Small intestine (tissue), 7 donors: ENCODE data around the gene HPS1. TPM values are rescaled to one million over a fixed set of nuclear protein-coding genes. Genes with fewer than 3 reads are reported as not detected.

ENCODE experiments used
- DNase-seq, 2 donors: peaks; one replicate each; pipeline versions ENCODE4 v3.0.0 to v3.0.0-alpha.2; 2013
- FAIRE-seq: peaks from 2 replicates; lab custom pipeline; 2012; peaks lifted over from hg19 to GRCh38; lab: Jason Lieb, UNC
- H3K27ac ChIP-seq, 3 donors: one replicate each; pipeline ENCODE4 v1.5.1; 2013; ENCODE audit warnings: low read length in 2 of 3, mild to moderate bottlenecking in 2 of 3, control low read depth in 1 of 3, inconsistent platforms in 1 of 3, low read depth in 1 of 3, moderate library complexity in 1 of 3
- H3K27me3 ChIP-seq, 3 donors: one replicate each; pipeline ENCODE4 v1.6.1; 2013; ENCODE audit warnings: low read length in 3 of 3, inconsistent platforms in 1 of 3; ENCODE audit not compliant: control insufficient read depth in 3 of 3, insufficient read depth in 3 of 3
- H3K36me3 ChIP-seq, 3 donors: one replicate each; pipeline ENCODE4 v1.6.1; 2013; ENCODE audit warnings: low read length in 3 of 3, inconsistent platforms in 1 of 3, low read depth in 1 of 3, mild to moderate bottlenecking in 1 of 3, moderate library complexity in 1 of 3; ENCODE audit not compliant: control insufficient read depth in 3 of 3, insufficient read depth in 2 of 3
- H3K4me1 ChIP-seq, 3 donors: one replicate each; pipeline ENCODE4 v1.6.1; 2013; ENCODE audit warnings: low read length in 2 of 3, inconsistent platforms in 1 of 3, low read depth in 1 of 3, mild to moderate bottlenecking in 1 of 3, moderate library complexity in 1 of 3; ENCODE audit not compliant: control insufficient read depth in 3 of 3, insufficient read depth in 2 of 3
- H3K4me3 ChIP-seq, 3 donors: one replicate each; pipeline ENCODE4 v1.5.1; 2013; ENCODE audit warnings: low read length in 3 of 3, control low read depth in 1 of 3, inconsistent platforms in 1 of 3, low read depth in 1 of 3, mild to moderate bottlenecking in 1 of 3, moderate library complexity in 1 of 3
- H3K9me3 ChIP-seq, 2 donors: one replicate each; pipeline ENCODE4 v1.6.1; 2013; ENCODE audit warnings: low read depth in 1 of 2, low read length in 1 of 2; ENCODE audit not compliant: control insufficient read depth in 2 of 2, insufficient read depth in 1 of 2
- WGBS, 3 donors: extraction: QIAGEN DNeasy Blood & Tissue Kit; methylation state at CpG; one replicate each; pipeline ENCODE4 v1.1.7; 2013; 5-methylcytosine and 5-hydroxymethylcytosine counted together
- polyA plus RNA-seq, 4 donors: library from polyadenylated mRNA; stranded (reverse) in 3 of 4; unstranded in 1 of 4; fragments of 200-250 nt in 3 of 4; fragments of 120-200 nt in 1 of 4; gene quantifications; one replicate each; pipeline versions ENCODE4 v1.2.1 to v1.2.3, GENCODE V29; 2013
- donor health status: healthy with polysubstance abuse.
- donor health status: control.
- donor health status: control.
- donor health status: Bipolar disorder and iron deficiency.
- donor health status: healthy.

HPS1 gene
- polyA plus RNA-seq, 4 donors: 47.5 to 89.3 (median 79.9) TPM

- Histone ChIP-seq H3K4me1 (peaks cover 0 to 4% (median 3%) of the 10 kb centered on the region in 3 donors), H3K27ac (no peak overlapping the region), H3K27me3 (peaks cover 0 to 6% (median 0%) of the 10 kb centered on the region in 3 donors), H3K4me3 (no peak overlapping the region), H3K36me3 (no peaks in the 10 kb centered on the region), H3K9me3 (no peaks in the 10 kb centered on the region)
- DNase-seq (no peak), FAIRE-seq (no peak)
- WGBS, 3 donors: 77 to 88% (median 88%) methylated on average over 2 of the region's 2 CpGs
Measured at GRCh38 chr10:98469001-98469931, 22.5 kb upstream of the HPS1 start.

GRCh38 chr10:98467506-98468318, 21.0 kb upstream of the HPS1 start:
- Histone ChIP-seq H3K36me3 (no peaks in the 10 kb centered on the region), H3K27me3 (peaks cover 0 to 6% (median 0%) of the 10 kb centered on the region in 3 donors), H3K27ac (no peak overlapping the region), H3K9me3 (no peaks in the 10 kb centered on the region), H3K4me1 (peaks cover 0 to 4% (median 3%) of the 10 kb centered on the region in 3 donors), H3K4me3 (peak overlapping the region in 2 of 3 donors; percentile 41 to 70)
- DNase-seq (peak; percentile 90 to 92), FAIRE-seq (no peak)
- 1 to 7% (median 1%) methylated on average over 43 to 44 of the region's 44 CpGs for WGBS, 3 donors

DNA sequence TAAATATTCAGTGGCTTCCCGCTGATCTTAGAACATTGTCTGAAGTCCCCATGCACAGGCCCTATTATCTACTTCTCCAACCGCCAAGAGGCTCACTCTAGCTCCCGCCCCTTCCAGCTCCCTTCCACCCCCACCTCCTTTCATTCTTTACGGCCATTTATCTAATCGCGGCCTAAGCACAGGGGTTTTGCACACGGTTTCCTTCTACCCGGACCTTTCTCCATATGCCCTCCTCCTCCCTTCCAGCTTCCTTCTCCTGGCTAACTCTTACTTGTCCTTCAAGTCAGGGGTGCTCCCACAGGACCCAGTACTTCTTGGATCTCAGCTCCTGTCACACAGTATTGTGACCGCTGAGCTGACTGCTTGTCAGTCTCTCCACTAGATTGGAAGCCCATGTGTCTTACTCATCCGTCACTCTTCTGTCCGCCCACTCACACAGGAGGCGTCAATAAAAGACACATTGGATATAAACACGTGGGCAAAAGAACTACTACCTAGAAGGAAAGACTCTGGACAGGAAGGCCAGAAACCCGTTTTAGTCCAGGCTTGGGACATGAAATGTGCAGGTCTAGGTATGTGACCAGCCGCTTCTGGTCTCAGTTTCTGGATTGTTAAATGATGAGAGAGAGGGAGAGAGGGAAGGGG, 20.2 kb upstream of the HPS1 start:
- WGBS, 3 donors: 38 to 62% (median 56%) methylated on average over 15 of the region's 15 CpGs
- no peak for FAIRE-seq
- Histone ChIP-seq H3K4me1 (peaks cover 0 to 4% (median 3%) of the 10 kb centered on the region in 3 donors), H3K27me3 (peaks cover 0 to 2% (median 0%) of the 10 kb centered on the region in 3 donors), H3K9me3 (no peaks in the 10 kb centered on the region), H3K4me3 (no peak overlapping the region), H3K36me3 (no peaks in the 10 kb centered on the region), H3K27ac (no peak overlapping the region)
- DNase-seq: peak in 1 of 2 donors; percentile 36

DNA sequence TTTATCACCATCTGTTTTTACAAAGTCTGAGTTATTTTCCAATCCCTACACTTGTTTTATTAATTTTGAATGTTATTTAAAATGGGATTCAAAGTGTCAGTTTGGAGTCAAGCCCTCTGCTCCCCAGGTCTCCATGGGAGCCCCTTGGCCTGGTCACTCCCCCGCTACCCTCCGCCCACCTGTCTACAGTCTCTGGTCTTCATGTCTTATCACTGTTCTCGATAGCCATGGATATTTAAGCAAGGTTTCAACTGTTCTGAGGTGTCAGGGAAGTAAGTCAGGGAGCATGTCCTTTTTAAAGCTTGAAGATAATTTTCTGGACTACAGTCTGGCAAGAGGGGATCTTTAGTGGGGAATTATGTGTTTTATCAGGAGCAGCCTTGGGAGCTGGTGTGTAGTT, 19.1 kb upstream of the HPS1 start:
- Histone ChIP-seq H3K36me3 (no peaks in the 10 kb centered on the region), H3K4me3 (no peak overlapping the region), H3K4me1 (peaks cover 0 to 8% (median 6%) of the 10 kb centered on the region in 3 donors), H3K9me3 (no peaks in the 10 kb centered on the region), H3K27ac (no peak overlapping the region), H3K27me3 (peaks cover 0 to 2% (median 0%) of the 10 kb centered on the region in 3 donors)
- FAIRE-seq: no peak
- 81 to 94% (median 84%) methylated on average over 3 of the region's 3 CpGs for WGBS, 3 donors
- no peak for DNase-seq

- WGBS, 3 donors: 75 to 85% (median 75%) methylated on average over 8 of the region's 8 CpGs
- Histone ChIP-seq H3K36me3 (no peaks in the 10 kb centered on the region), H3K9me3 (no peaks in the 10 kb centered on the region), H3K4me3 (no peak overlapping the region), H3K4me1 (peaks cover 0 to 17% (median 6%) of the 10 kb centered on the region in 3 donors), H3K27me3 (no peaks in the 10 kb centered on the region), H3K27ac (no peak overlapping the region)
- FAIRE-seq (no peak), DNase-seq (no peak)
Measured at GRCh38 chr10:98463976-98464754, 17.4 kb upstream of the HPS1 start.

DNA sequence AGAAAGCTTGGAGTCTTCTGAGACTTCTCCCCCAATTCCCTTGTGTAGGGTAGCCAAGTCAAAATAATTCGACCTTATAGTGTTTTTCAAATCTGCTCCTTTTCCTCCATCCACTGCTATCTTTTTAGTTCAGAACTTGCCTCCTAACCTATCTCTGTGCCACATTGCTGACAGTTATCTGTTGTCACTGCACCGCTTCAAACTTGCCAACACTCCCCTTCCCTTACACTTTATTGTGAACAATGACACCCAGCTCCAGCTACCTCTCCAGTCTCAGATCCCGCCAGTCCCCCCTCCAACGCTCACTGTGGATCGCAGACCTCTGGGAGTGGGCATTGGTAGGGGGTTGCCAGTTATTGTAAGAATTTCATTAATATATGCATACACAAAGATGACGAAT, 16.3 kb upstream of the HPS1 start:
- WGBS, 3 donors: 90 to 93% (median 91%) methylated on average over 6 of the region's 6 CpGs

DNA sequence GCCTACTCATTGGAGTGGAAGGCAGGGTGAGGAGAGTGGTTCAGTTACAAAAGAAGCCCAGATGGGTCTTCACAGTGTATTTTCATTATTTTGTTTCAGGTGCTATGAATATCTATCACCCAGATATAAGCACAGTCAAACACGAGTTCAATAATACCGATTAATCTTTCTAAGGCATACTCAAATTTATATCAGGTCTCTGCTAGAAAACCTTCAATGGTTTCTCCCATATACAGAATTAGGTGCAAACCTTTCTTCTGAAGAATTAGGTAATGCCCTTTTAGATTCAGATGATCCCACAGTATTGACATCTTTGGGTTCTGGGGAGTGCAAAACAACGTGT, 14.7 kb upstream of the HPS1 start:
- H3K27ac ChIP-seq: peak overlapping the region in 2 of 3 donors; percentile 64 to 67
- DNase-seq (no peak), FAIRE-seq (no peak)
- peaks cover 0 to 14% (median 3%) of the 10 kb centered on the region in 3 donors for H3K4me1 ChIP-seq
- H3K9me3 ChIP-seq: no peaks in the 10 kb centered on the region
- WGBS, 3 donors: 65 to 82% (median 70%) methylated on average over 3 of the region's 3 CpGs
- H3K4me3 ChIP-seq: no peak overlapping the region
- H3K27me3 ChIP-seq: peaks cover 0 to 3% (median 0%) of the 10 kb centered on the region in 3 donors
- H3K36me3 ChIP-seq: no peaks in the 10 kb centered on the region

More for the DNA sequence above, 16.3 kb upstream of the HPS1 start:
- H3K27me3 ChIP-seq: no peaks in the 10 kb centered on the region
- FAIRE-seq (no peak), DNase-seq (no peak)
- peaks cover 0 to 15% (median 3%) of the 10 kb centered on the region in 3 donors for H3K4me1 ChIP-seq
- no peaks in the 10 kb centered on the region for H3K9me3 ChIP-seq
- no peaks in the 10 kb centered on the region for H3K36me3 ChIP-seq
- no peak overlapping the region for H3K4me3 ChIP-seq
- H3K27ac ChIP-seq: no peak overlapping the region
